Measurements from ENCODE around the gene PRKN.
"Not testable (repeated sequence)": the region's sequence is repeated elsewhere in the genome, so short reads cannot be mapped to it uniquely, and the experiment has no call there.

PRKN gene

GRCh38 chr6:161940519-161940918, 787.0 kb downstream of the PRKN start:
- no peak for DNase-seq

DNA sequence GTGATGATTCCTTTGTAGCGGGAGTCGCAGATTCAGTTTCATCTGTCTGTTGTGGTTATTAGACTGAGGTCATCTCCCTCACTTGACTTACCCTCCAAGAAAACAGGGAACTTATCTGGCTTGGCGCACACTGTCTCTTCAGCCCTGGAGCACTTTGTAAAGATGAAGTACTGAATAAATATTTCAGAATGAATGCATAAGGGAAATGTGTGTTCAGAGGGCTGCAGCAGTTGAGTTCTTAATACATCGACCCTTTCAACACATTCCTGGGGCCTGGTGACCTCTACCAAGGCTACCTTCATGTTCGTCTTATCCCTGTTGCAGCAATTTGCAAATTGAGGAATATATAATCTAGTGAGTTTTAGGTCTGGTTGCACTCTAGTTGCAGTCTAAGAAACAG, 801.2 kb downstream of the PRKN start:
- no peak for DNase-seq

DNA sequence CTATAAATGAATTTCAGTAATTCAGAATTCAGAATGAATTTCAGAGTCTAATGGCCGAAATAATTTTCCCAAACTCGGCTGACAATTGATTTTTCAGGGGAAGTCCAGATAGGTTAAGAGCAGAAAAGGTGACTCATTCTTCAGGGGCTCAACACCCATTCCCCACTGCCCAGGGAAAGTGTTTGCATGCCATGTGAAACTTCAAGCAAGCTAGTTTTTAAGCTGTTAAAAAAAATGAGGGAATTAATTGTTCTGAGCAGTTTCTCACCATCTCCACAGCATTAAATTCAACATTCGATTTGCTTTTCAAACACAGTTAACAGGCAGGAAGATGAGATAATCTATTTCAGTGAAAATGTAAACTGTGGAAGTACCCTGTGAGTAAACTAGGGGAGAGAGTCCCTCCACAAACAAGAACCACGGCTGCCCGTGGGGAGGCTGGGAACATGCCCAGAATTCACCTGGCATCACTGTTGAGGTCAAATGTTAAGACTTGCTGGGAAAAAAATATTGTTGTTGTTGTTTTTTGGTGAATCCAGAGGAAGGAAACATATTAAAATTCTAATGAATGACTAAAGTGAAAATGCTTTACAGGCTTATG, 803.0 kb downstream of the PRKN start:
- no peak for DNase-seq

- DNase-seq, result no peak
These were observed 804.9 kb downstream of the PRKN start for GRCh38 chr6:161922631-161923119.

DNA sequence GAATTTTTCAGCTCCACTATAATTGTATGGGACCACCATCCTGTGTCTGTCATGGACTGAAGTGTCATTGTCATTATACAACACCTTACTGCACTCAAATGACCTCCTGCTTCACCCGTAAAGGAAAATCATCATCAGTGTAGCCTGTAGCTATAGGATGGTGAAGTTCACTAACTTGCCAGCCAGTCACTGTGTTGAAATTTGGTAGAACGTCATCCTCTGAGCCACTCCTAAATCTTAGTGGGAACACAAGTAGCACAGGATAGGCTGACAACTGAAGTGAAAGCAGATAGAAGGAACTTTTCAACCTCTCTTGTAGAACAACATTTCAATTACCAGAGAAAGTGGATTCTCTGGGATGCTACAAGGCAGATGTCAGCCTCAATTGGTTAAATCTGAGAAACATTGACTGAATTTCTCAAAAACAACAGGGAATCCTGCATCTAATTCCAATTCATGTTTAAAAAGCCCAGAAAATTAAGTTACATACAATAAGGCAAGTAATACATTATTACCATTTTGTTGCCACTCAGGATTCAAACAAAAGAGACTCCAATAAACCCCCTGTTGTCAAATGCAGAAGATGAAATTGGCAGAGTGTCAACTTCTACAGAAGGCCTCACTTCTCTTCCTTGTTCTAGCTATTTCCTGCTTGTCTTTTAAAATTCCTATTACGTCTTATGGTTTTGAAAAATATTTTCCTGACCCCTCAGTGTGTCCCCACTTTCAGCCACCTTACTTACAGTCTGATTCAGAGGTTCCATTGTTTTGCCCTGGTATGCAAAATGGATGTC, 805.8 kb downstream of the PRKN start:
- no peak for DNase-seq

DNA sequence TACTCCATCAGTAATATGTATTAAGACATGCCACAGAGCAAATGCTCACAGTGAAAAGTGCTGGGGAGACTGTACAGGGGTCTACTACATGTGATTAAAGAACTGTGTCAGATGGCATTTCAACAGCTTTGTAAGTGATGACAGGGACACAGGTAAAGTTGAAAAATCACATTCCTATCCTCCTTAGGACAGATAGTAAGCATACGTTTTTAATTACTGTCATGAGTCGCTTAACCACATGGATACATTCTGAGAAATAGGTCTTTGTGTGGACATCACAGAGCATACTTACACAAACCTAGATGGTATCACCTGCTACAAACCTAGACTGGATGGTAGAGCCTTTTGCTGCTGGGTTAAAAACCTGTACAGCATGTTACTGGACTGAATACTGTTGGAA, 807.9 kb downstream of the PRKN start:
- no peak for DNase-seq

DNA sequence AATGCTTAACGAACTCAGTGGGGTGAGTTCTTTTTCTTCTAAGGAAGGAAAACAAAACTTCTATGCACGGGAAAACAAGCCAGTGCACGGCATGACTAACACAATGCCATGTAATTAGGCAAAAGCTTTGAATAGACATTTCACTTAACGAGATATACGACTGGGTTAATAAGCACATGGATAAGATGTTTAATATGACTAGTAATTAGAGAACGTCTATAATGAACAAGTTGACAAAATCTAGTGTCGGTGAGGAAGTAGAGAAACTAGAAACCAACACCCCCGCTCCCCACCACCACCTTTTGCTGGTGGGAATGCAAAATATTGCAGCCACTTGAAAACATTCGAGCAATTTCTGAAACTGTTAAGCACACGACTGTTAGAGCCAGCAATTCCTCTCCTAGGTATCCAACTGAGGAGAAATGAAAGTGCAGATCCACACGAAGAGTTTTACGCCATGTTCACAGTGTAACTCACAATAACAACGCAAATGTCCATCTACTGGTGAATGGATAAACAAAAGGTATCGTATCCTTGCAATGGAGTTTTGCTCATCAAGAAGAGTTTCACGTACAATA, 808.8 kb downstream of the PRKN start:
- no peak for DNase-seq

- no peak for DNase-seq
These were observed 809.4 kb downstream of the PRKN start for GRCh38 chr6:161918109-161918531.

DNA sequence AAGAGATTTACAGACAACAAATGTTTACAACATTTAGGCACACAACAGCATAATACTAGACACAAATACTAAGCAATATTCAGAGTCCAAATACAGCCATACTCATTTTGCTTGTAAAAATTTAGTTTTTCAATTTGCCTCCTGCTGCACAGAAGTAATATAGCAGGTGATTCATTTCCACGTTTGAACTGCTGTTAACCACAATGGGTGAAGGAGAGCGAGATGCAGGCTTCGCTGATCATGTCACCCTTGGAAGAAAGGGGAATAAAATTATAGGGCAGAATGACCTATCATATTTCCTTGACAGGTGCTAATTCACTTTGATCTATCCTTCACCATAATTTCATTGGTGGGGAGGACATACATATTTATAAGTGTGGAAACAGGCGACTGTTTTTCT, 809.9 kb downstream of the PRKN start:
- DNase-seq, result no peak

- DNase-seq, result no peak
These were observed 812.1 kb downstream of the PRKN start for GRCh38 chr6:161915456-161915964.

GRCh38 chr6:161908872-161909271, 818.7 kb downstream of the PRKN start:
- DNase-seq, result no peak

DNA sequence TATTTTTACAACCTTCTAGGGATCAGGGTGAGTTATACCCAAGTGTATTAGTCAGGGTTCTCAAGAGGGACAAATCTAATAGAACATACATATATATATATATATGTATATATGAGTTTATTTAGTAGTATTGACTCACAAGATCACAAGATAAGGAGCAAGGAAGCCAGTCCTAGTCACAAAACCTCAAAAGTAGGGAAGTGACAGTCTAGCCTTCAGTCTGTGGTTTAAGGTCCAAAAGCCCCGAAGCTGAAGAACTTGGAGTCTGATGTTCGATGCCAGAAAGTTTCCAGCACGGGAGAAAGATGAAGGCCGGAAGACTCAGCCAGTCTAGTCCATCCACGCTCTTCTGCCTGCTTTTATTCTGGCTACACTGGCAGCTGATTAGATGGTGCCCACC, 821.0 kb downstream of the PRKN start:
- DNase-seq, result no peak

DNA sequence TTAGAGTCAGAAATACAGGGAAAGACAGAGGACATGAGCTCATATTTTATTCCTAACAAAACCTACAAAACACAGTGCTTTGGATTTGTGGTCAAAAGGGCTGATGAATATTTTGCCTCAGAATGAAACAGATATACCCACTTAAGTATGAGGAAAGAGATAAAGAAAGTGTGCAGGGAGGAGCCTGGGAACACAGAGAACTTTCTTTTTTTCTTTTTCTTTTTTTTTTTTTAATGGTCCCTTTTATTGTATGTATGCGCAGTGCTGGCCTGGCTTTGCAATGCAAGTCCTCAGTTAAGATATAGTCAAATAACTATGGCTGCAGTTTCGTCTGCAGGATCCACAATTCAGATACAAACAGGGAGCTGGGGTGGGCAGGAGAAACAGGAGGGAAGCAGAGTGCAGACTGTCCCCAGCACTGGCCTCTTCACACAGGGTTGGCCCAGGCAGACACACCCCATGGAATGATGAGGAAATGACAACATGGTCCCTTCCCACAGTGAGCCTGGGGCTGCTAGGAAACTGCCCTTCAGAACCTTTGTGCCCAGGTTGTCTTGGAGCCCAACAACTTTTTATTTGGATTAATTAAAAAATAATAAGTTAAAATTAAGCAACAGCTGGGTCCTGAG, 823.9 kb downstream of the PRKN start:
- no peak for DNase-seq

GRCh38 chr6:161901740-161902426, 825.7 kb downstream of the PRKN start:
- DNase-seq, result no peak

DNA sequence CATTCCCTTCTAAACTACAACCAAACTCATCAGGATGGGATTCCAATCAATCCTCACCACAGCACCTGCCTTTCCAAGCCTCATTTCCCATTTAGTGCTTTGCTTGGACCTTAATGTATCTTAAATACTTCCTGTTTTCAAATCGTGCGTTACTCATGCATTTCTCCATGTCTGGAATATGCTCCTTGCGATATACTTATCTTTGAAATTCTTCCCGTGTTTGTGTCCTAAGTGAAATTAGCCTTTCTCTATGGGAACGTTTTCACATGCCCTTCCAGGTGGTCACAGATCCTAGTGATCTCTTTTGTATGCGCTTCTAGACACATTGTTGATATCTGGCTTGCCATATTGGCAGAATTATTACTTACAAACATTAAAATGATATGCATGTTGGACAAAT, 833.1 kb downstream of the PRKN start:
- DNase-seq, result no peak

DNA sequence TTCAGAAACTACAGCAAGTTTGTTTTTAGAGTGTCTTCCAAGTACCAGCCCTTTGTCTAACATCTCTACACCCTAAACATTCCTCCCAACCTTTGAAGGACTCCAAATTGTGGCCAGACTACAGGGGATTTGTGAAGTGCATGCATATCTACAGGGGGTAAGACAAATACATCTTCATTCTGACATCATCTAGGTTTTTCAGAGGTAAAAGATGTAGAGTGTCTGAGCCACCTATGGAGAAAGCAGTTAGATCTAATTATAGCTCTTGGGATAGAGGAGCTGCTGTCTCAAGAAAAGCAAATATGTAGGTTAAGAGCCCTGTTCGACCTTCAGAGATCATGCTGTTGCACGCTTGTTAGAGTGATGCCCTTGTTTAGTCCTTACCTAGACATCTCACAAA, 836.0 kb downstream of the PRKN start:
- no peak for DNase-seq

- no peak for DNase-seq
These were observed 836.7 kb downstream of the PRKN start for GRCh38 chr6:161890832-161891297.

- DNase-seq, result no peak
These were observed 837.3 kb downstream of the PRKN start for GRCh38 chr6:161890133-161890831.

GRCh38 chr6:161889324-161889723, 838.2 kb downstream of the PRKN start:
- no peak for DNase-seq

DNA sequence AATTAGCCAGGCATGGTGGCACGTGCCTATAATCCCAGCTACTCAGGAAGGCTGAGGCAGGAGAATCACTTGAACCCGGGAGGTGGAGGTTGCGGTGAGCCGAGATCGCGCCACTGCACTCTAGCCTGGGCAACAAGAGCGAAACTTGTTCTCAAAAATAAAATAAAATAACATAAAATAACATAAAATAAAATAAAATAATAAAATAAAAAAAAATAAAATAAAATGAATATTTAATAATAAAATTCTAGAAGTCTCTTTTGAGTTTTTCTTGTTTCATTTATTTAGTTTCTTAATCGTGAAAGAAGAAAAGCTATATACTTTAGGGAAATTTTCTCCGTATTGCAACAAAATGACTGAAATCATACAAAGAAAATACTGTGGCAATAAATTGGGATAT, 841.0 kb downstream of the PRKN start:
- not testable (repeated sequence) for DNase-seq

- DNase-seq, result no peak
These were observed 842.8 kb downstream of the PRKN start for GRCh38 chr6:161884782-161885181.

- DNase-seq, result no peak
These were observed 845.3 kb downstream of the PRKN start for GRCh38 chr6:161882196-161882765.
